HG03280 (cell line): ENCODE results near the gene PHF23.

Experiments used
- ATAC-seq: cut with Tn5 transposase; IDR thresholded peaks from one replicate; pipeline ENCODE4 v1.9.1; 2021; ENCODE audit warnings: mild to moderate bottlenecking, moderate library complexity; ENCODE audit not compliant: unreplicated experiment

Gene PHF23

GRCh38 chr17:7239091-7240027 is at the start of gene PHF23:
Gene PHF23 (minus strand): TSS chr17:7239457. CDS start chr17:7239279, 178 bp downstream.
- peak; percentile 52 for ATAC-seq

- ATAC-seq, result no peak
These were observed 46.4 kb upstream of the PHF23 start for GRCh38 chr17:7285679-7286078.

GRCh38 chr17:7284911-7285310 is 45.7 kb upstream of the PHF23 start:
- no peak for ATAC-seq

- ATAC-seq, result no peak
These were observed 44.4 kb upstream of the PHF23 start for GRCh38 chr17:7283471-7284216.

GRCh38 chr17:7282752-7283321 is 43.6 kb upstream of the PHF23 start:
- ATAC-seq, result no peak

GRCh38 chr17:7281953-7282751 is 42.9 kb upstream of the PHF23 start:
- ATAC-seq, result no peak

GRCh38 chr17:7281074-7281952 is 42.1 kb upstream of the PHF23 start, which contains the start of gene SLC2A4:
Gene SLC2A4 (plus strand): TSS chr17:7281718. CDS start chr17:7281935, 217 bp downstream.
- ATAC-seq, result peak; percentile 58

GRCh38 chr17:7280519-7281073 is 41.3 kb upstream of the PHF23 start:
- ATAC-seq, result no peak

- no peak for ATAC-seq
These were observed 40.2 kb upstream of the PHF23 start for GRCh38 chr17:7279448-7279847.

GRCh38 chr17:7266784-7267183 is 27.5 kb upstream of the PHF23 start:
- ATAC-seq, result no peak

GRCh38 chr17:7263801-7264078 is 24.5 kb upstream of the PHF23 start:
- ATAC-seq, result no peak

GRCh38 chr17:7262935-7263800 is 23.9 kb upstream of the PHF23 start:
- no peak for ATAC-seq

- ATAC-seq, result no peak
These were observed 23.1 kb upstream of the PHF23 start, which contains the start of gene CLDN7 for GRCh38 chr17:7262192-7262934. Gene CLDN7 (minus strand): TSS chr17:7262478. CDS start chr17:7262043, 435 bp downstream.

GRCh38 chr17:7261379-7262191 is 22.3 kb upstream of the PHF23 start:
- no peak for ATAC-seq

- no peak for ATAC-seq
These were observed 21.6 kb upstream of the PHF23 start for GRCh38 chr17:7260651-7261378.

- ATAC-seq, result no peak
These were observed 20.9 kb upstream of the PHF23 start for GRCh38 chr17:7260151-7260550.
